ENCODE measurements around the gene RASSF4. TPM values are rescaled to one million over a fixed set of nuclear protein-coding genes. Genes with fewer than 3 reads are reported as not detected.

The RASSF4 gene
- 10 to 100 TPM; 20.0 to 50.6 (median 32.3) TPM for total RNA-seq
- long read RNA-seq, donor 1, full-length matches to known transcripts = 38 of 98 reads
- long read RNA-seq, donor 1, partial matches to known transcripts = 22 of 98 reads
- long read RNA-seq, donor 1, other reads (novel, unspliced or antisense) = 38 of 98 reads
- long read RNA-seq, donor 2, transcript RASSF4-201 (11 exons, 3,641 nt) = major isoform, 12 of 28 reads
- long read RNA-seq, donor 2, partial matches to known transcripts = 13 of 28 reads
- long read RNA-seq, donor 2, other reads (novel, unspliced or antisense) = 3 of 28 reads

GRCh38 chr10:44959247-44960087 lies at the start of gene RASSF4:
Gene RASSF4, plus strand, starts transcription at chr10:44959802. Its CDS starts 10,401 bp downstream, at chr10:44970203.
- H3K9me3 ChIP-seq = no peaks in the 10 kb centered on the region
- peaks cover 32% of the 10 kb centered on the region for H3K4me1 ChIP-seq (ENCODE audit: low read depth)

GRCh38 chr10:44909910-44910309 lies 49.7 kb upstream of the RASSF4 start:
- Histone ChIP-seq H3K36me3 (ENCODE audit: low read depth) (no peaks in the 10 kb centered on the region), H3K4me1 (ENCODE audit: low read depth) (peaks cover 38% of the 10 kb centered on the region), H3K9me3 (no peaks in the 10 kb centered on the region), H3K4me3 (no peak overlapping the region)
- no peak for ATAC-seq
- no peak for TF ChIP-seq CTCF (IDR thresholded peaks at IDR 0.05)
- intact Hi-C loops (cut with DNase I, micrococcal nuclease) = loop anchor here in 1 of 2 donors (2.0 kb wide), 1 partner anchor 69 kb away; the partner anchor contains the start of gene DEPP1
- DNase-seq = no peak

More at GRCh38 chr10:44959247-44960087, at the start of gene RASSF4:
- Histone ChIP-seq H3K4me3 (peak within 1 kb of the TSS; percentile 43), H3K36me3 (ENCODE audit: low read depth) (no peaks in the 10 kb centered on the region)
- TF ChIP-seq CTCF (IDR thresholded peaks at IDR 0.05) = no peak
- ATAC-seq (peak; percentile 96), DNase-seq (peak; percentile 95 to 98 (median 97))
- intact Hi-C loops (cut with DNase I, micrococcal nuclease) = no loop called here

- DNase-seq (no peak), ATAC-seq (peak; percentile 11)
Measured at GRCh38 chr10:44910602-44911001, 49.0 kb upstream of the RASSF4 start.

GRCh38 chr10:44911081-44911540 lies 48.5 kb upstream of the RASSF4 start, which contains the start of gene TMEM72:
Gene TMEM72, plus strand, starts transcription at chr10:44911337. Its CDS starts 176 bp downstream, at chr10:44911513.
- peak; percentile 92 for ATAC-seq
- peaks cover 38% of the 10 kb centered on the region for H3K4me1 ChIP-seq (ENCODE audit: low read depth)
- TF ChIP-seq CTCF (IDR thresholded peaks at IDR 0.05) = no peak
- no peaks in the 10 kb centered on the region for H3K9me3 ChIP-seq
- intact Hi-C loops (cut with DNase I, micrococcal nuclease) = loop anchor here in 1 of 2 donors (2.0 kb wide), 1 partner anchor 68 kb away; the partner anchor contains the start of gene DEPP1
- H3K36me3 ChIP-seq (ENCODE audit: low read depth) = no peaks in the 10 kb centered on the region
- no peak within 1 kb of the TSS for H3K4me3 ChIP-seq
- DNase-seq = peak; percentile 75 to 84 (median 82)

More at GRCh38 chr10:44910602-44911001, 49.0 kb upstream of the RASSF4 start:
- intact Hi-C loops (cut with DNase I, micrococcal nuclease) = loop anchor here in 1 of 2 donors (2.0 kb wide), 1 partner anchor 68 kb away; the partner anchor contains the start of gene DEPP1
- Histone ChIP-seq H3K9me3 (no peaks in the 10 kb centered on the region), H3K4me3 (no peak overlapping the region), H3K4me1 (ENCODE audit: low read depth) (peaks cover 38% of the 10 kb centered on the region), H3K36me3 (ENCODE audit: low read depth) (no peaks in the 10 kb centered on the region)
- no peak for TF ChIP-seq CTCF (IDR thresholded peaks at IDR 0.05)

- Histone ChIP-seq H3K9me3 (no peaks in the 10 kb centered on the region), H3K4me1 (ENCODE audit: low read depth) (peaks cover 38% of the 10 kb centered on the region), H3K36me3 (ENCODE audit: low read depth) (no peaks in the 10 kb centered on the region), H3K4me3 (no peak overlapping the region)
- intact Hi-C loops (cut with DNase I, micrococcal nuclease) = loop anchor here in 1 of 2 donors (2.0 kb wide), 1 partner anchor 67 kb away; the partner anchor contains the start of gene DEPP1
- no peak for TF ChIP-seq CTCF (IDR thresholded peaks at IDR 0.05)
- no peak for DNase-seq
- peak; percentile 2 for ATAC-seq
Measured at GRCh38 chr10:44911951-44912350, 47.7 kb upstream of the RASSF4 start.

All from mucosa of descending colon (tissue), 3 donors.